ENCODE measurements around the gene ZEB1. TPM values are rescaled to one million over a fixed set of nuclear protein-coding genes. Genes with fewer than 3 reads are reported as not detected.

The ZEB1 gene
- total RNA-seq, 1 experiment from 2014 or later = 0.39 TPM

GRCh38 chr10:31368724-31369123 lies 49.7 kb downstream of the ZEB1 start:
- H3K27ac ChIP-seq (ENCODE audit: insufficient read length, low read depth, low read length) = no peak overlapping the region
- H4K5ac ChIP-seq (ENCODE audit: insufficient read length, low read depth, low read length) = no peak overlapping the region
- H3K56ac ChIP-seq (ENCODE audit: insufficient read length, low read depth, low read length) = no peak overlapping the region
- Mint-ChIP-seq H3K27ac (no peak overlapping the region), H3K36me3 (ENCODE audit: insufficient read depth in 1 of 3, low read depth in 3 of 3) (peaks cover 0 to 1% (median under 1%) of the 10 kb centered on the region in 3 experiments; a peak in 3 of 7 replicates), H3K27me3 (ENCODE audit: low read depth) (peaks cover 2% of the 10 kb centered on the region; the same call in 1 of the 2 replicates), H3K4me1 (no peaks in the 10 kb centered on the region), H3K9me3 (peaks cover 0 to 2% of the 10 kb centered on the region in 2 experiments; a peak in 1 of 5 replicates), H3K4me3 (no peak overlapping the region)
- H3K79me2 ChIP-seq (ENCODE audit: insufficient read depth, low read length) = no peaks in the 10 kb centered on the region
- H3K4me1 ChIP-seq (ENCODE audit: insufficient read depth, low read length) = no peaks in the 10 kb centered on the region
- no peak overlapping the region for H3K18ac ChIP-seq (ENCODE audit: insufficient read length, low read depth, low read length)
- H2AFZ ChIP-seq (ENCODE audit: low read length) = no peak overlapping the region
- no peak overlapping the region for H2BK20ac ChIP-seq (ENCODE audit: low read depth, low read length, poor library complexity, severe bottlenecking)
- no peaks in the 10 kb centered on the region for H3K23me2 ChIP-seq (ENCODE audit: insufficient read length, low read depth, low read length, poor library complexity, severe bottlenecking)
- H3K4me2 ChIP-seq (ENCODE audit: insufficient read depth, insufficient read length, low read length) = no peak overlapping the region
- no peak overlapping the region for H2BK15ac ChIP-seq (ENCODE audit: low read depth, low read length)
- H3K23ac ChIP-seq (ENCODE audit: insufficient read length, low read depth, low read length) = no peak overlapping the region
- no peaks in the 10 kb centered on the region for H4K20me1 ChIP-seq (ENCODE audit: control insufficient read depth, insufficient read depth, insufficient read length)
- no peak overlapping the region for H3T11ph ChIP-seq (ENCODE audit: low read length)
- H3K9me3 ChIP-seq (ENCODE audit: control insufficient read depth, low read depth, low read length) = no peaks in the 10 kb centered on the region
- H2AK5ac ChIP-seq (ENCODE audit: insufficient read length, low read length) = no peak overlapping the region
- H3K79me1 ChIP-seq (ENCODE audit: insufficient read depth, low read depth, low read length, poor library complexity, severe bottlenecking) = no peaks in the 10 kb centered on the region
- H2BK5ac ChIP-seq (ENCODE audit: insufficient read length, low read length) = no peak overlapping the region
- H3K14ac ChIP-seq (ENCODE audit: insufficient read depth, low read length) = no peak overlapping the region
- H4K8ac ChIP-seq (replicated peaks; ENCODE audit: insufficient read length, low read depth, low read length) = no peak overlapping the region
- no peak overlapping the region for H2BK120ac ChIP-seq (ENCODE audit: low read depth, low read length, poor library complexity, severe bottlenecking)
- H3K27me3 ChIP-seq (ENCODE audit: insufficient read depth, low read length) = no peaks in the 10 kb centered on the region
- H4K91ac ChIP-seq (ENCODE audit: insufficient read length, low read depth, low read length) = no peak overlapping the region
- DNase-seq = no peak
- H3K4ac ChIP-seq (ENCODE audit: low read depth, low read length) = no peak overlapping the region
- TF ChIP-seq CTCF (conservative IDR thresholded peaks at IDR 0.05) = no peak
- no peak overlapping the region for H2BK12ac ChIP-seq (ENCODE audit: insufficient read length, low read depth, low read length)
- no peak overlapping the region for H3K9ac ChIP-seq (ENCODE audit: extremely low read depth, insufficient read length, low read length)
